ENCODE data around the gene PNPLA7.
A peak's percentile ranks its signal among the peaks of the same experiment; 100 is the strongest.
"Not testable (repeated sequence)": the region's sequence is repeated elsewhere in the genome, so short reads cannot be mapped to it uniquely, and the experiment has no call there.

The PNPLA7 gene

DNA sequence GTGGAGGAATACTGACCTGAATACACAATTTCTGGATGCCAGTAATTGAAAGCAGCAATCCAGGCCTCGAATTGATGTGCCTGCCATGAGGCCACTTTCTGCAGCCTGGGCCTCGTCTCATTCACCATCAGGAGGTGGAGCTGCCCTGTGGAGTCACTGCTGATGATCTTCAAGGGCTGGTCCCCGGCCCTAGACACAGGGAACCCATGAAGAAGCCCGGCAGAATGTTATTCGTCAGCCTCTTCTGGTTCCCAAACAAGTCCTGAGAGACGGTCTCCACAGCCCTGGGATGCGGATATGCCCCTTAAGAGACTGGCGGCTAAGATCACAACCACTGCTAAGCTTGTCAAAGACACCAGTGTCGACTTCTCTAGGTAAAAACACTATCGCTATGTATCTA lies 24.0 kb upstream of the PNPLA7 start:
- peaks cover 27% of the 10 kb centered on the region for H3K36me3 ChIP-seq
- TF ChIP-seq, protein P1, sequence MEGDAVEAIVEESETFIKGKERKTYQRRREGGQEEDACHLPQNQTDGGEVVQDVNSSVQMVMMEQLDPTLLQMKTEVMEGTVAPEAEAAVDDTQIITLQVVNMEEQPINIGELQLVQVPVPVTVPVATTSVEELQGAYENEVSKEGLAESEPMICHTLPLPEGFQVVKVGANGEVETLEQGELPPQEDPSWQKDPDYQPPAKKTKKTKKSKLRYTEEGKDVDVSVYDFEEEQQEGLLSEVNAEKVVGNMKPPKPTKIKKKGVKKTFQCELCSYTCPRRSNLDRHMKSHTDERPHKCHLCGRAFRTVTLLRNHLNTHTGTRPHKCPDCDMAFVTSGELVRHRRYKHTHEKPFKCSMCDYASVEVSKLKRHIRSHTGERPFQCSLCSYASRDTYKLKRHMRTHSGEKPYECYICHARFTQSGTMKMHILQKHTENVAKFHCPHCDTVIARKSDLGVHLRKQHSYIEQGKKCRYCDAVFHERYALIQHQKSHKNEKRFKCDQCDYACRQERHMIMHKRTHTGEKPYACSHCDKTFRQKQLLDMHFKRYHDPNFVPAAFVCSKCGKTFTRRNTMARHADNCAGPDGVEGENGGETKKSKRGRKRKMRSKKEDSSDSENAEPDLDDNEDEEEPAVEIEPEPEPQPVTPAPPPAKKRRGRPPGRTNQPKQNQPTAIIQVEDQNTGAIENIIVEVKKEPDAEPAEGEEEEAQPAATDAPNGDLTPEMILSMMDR (IDR thresholded peaks at IDR 0.05) = no peak
- no peak overlapping the region for H3K4me3 ChIP-seq (ENCODE audit: low read depth in 1 of 2, low read length in 1 of 2)

DNA sequence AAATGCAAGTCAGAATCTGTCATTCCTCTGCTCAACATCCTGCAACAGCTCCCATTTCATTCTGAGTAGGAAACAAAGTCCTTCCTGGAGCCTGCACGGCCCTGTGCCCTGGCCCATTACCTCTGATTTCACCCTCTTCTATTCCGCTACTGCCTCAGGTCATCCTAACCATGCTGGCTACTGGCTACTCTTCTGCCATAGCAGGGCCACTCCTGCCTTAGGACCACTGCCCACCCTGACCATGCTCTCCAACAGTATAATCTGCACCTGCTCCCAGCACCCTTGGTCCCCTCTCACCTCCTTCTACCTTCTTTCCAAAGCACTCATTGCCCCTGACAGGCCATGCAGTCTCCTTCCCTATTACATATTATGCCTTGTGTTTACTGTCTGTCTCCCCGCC lies 20.4 kb upstream of the PNPLA7 start:
- no peaks in the 10 kb centered on the region for H3K4me1 ChIP-seq (ENCODE audit: control insufficient read depth in 1 of 2, insufficient read depth in 1 of 2, low read depth in 1 of 2, low read length in 1 of 2)
- H3K9me3 ChIP-seq = no peaks in the 10 kb centered on the region
- peaks cover 22% of the 10 kb centered on the region for H3K36me3 ChIP-seq
- no peak overlapping the region for H3K4me3 ChIP-seq (ENCODE audit: low read depth in 1 of 2, low read length in 1 of 2)
- H3K27ac ChIP-seq = no peak overlapping the region
- TF ChIP-seq, protein P1 (IDR thresholded peaks at IDR 0.05) = no peak
- no peaks in the 10 kb centered on the region for H3K27me3 ChIP-seq

More for the DNA sequence above, 24.0 kb upstream of the PNPLA7 start:
- H3K27ac ChIP-seq = no peak overlapping the region
- H3K27me3 ChIP-seq = no peaks in the 10 kb centered on the region
- H3K9me3 ChIP-seq = no peaks in the 10 kb centered on the region
- H3K4me1 ChIP-seq (ENCODE audit: control insufficient read depth in 1 of 2, insufficient read depth in 1 of 2, low read depth in 1 of 2, low read length in 1 of 2) = peaks cover 24 to 25% of the 10 kb centered on the region in 2 experiments

DNA sequence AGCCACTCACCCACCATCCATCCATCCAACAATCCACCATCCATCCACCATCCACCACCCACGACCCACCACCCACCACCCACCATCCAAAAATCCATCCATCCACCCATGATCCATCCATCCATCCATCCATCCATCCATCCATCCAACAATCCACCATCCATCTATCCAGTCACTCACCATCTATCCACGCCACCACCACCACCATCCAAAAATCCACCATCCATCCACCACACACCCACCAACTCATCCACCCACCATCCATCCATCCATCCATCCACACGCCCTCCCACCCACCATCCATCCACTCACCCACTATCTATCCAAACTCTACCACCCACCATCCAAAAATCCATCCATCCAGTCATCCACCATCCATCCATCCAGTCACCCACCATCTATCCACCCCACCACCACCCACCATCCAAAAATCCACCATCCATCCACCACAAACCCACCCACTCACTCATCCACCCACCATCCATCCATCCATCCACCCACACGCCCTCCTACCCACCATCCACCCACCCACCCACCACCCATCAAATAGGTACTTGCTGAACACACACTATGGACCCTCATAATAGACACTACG lies 19.5 kb upstream of the PNPLA7 start:
- Histone ChIP-seq H3K27me3 (no peaks in the 10 kb centered on the region), H3K4me3 (ENCODE audit: low read depth in 1 of 2, low read length in 1 of 2) (no peak overlapping the region), H3K4me1 (ENCODE audit: control insufficient read depth in 1 of 2, insufficient read depth in 1 of 2, low read depth in 1 of 2, low read length in 1 of 2) (no peaks in the 10 kb centered on the region), H3K36me3 (peaks cover 18% of the 10 kb centered on the region), H3K27ac (no peak overlapping the region), H3K9me3 (no peaks in the 10 kb centered on the region)
- TF ChIP-seq, protein P1 (IDR thresholded peaks at IDR 0.05) = no peak

DNA sequence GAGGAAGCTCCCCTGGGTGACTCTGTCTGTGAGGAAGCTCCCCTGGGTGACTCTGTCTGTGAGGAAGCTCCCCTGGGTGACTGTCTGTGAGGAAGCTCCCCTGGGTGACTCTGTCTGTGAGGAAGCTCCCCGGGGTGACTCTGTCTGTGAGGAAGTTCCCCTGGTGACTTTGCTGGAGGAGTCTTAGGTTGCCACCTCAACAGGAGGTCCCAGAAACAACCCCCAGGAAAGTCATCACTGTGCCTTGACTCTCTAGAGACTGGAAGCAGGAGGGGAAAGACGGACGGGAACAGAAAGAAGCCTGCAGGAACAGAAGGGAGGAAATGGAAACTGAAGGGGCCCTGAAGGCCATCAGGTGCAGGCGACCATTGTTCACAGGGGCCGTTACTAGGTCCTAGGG lies 18.2 kb upstream of the PNPLA7 start:
- not testable (repeated sequence) for H3K9me3 ChIP-seq; H3K4me3 ChIP-seq (ENCODE audit: low read depth in 1 of 2, low read length in 1 of 2); H3K27me3 ChIP-seq; H3K4me1 ChIP-seq (ENCODE audit: control insufficient read depth in 1 of 2, insufficient read depth in 1 of 2, low read depth in 1 of 2, low read length in 1 of 2)
- Histone ChIP-seq H3K36me3 (peaks cover 24% of the 10 kb centered on the region), H3K27ac (peak overlapping the region; percentile 49)

DNA sequence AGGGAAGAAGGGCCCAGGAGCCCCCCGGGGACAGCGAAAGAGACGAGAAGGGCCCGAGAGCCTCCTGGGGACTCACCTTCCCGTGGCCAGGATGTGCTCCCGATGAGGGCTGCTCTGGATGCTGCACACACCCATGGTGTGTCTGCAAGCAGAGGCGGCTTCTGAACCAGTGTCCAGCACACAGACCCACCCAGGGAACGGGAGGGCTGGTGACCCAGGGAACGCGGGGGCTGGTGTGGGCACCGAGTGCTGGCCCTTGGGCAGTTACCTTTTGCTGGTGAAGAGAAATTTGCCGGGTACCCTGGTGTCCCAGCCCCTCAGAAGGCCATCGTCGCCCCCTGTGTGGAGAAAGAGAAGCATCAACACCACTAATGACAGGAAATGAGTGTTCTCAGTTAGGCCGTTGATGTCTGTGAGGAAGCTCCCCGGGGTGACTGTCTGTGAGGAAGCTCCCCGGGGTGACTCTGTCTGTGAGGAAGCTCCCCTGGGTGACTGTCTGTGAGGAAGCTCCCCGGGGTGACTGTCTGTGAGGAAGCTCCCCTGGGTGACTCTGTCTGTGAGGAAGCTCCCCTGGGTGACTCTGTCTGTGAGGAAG lies 14.7 kb upstream of the PNPLA7 start:
- H3K27ac ChIP-seq = peak overlapping the region; percentile 59
- no peaks in the 10 kb centered on the region for H3K4me1 ChIP-seq (ENCODE audit: control insufficient read depth in 1 of 2, insufficient read depth in 1 of 2, low read depth in 1 of 2, low read length in 1 of 2)
- peaks cover 23% of the 10 kb centered on the region for H3K36me3 ChIP-seq
- H3K27me3 ChIP-seq = no peaks in the 10 kb centered on the region
- TF ChIP-seq, protein P1 (IDR thresholded peaks at IDR 0.05) = no peak
- no peaks in the 10 kb centered on the region for H3K9me3 ChIP-seq
- H3K4me3 ChIP-seq (ENCODE audit: low read depth in 1 of 2, low read length in 1 of 2) = no peak overlapping the region

DNA sequence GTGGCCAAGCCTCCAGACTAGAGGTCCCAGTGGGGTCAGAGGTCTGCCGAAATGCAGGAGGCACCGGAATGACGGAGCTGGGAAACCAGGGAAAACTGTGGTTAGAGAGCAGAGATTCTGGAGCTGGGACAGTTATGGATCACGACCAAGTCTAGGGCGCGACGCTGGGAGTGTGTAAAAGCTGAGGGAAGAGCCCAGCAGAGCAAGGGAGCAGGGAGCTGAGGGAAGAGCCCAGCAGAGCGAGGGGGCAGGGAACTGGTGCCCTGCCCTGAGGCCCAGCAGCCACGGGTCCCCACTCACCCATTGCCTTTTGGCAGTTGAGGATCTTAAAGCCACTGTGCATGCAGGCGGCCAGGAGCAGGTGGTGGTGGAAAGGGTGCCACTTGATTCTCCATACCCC lies 13.9 kb upstream of the PNPLA7 start:
- no peak overlapping the region for H3K27ac ChIP-seq

More for the DNA sequence above, 13.9 kb upstream of the PNPLA7 start:
- TF ChIP-seq, protein P1 (IDR thresholded peaks at IDR 0.05) = no peak
- Histone ChIP-seq H3K4me1 (ENCODE audit: control insufficient read depth in 1 of 2, insufficient read depth in 1 of 2, low read depth in 1 of 2, low read length in 1 of 2) (no peaks in the 10 kb centered on the region), H3K27me3 (no peaks in the 10 kb centered on the region), H3K36me3 (peaks cover 25% of the 10 kb centered on the region), H3K4me3 (ENCODE audit: low read depth in 1 of 2, low read length in 1 of 2) (no peak overlapping the region), H3K9me3 (no peaks in the 10 kb centered on the region)
